ENCODE data around the gene ADAMTS9. TPM values are rescaled to one million over a fixed set of nuclear protein-coding genes. Genes with fewer than 3 reads are reported as not detected.
A peak's percentile ranks its signal among the peaks of the same experiment; 100 is the strongest.

The ADAMTS9 gene, protein sequence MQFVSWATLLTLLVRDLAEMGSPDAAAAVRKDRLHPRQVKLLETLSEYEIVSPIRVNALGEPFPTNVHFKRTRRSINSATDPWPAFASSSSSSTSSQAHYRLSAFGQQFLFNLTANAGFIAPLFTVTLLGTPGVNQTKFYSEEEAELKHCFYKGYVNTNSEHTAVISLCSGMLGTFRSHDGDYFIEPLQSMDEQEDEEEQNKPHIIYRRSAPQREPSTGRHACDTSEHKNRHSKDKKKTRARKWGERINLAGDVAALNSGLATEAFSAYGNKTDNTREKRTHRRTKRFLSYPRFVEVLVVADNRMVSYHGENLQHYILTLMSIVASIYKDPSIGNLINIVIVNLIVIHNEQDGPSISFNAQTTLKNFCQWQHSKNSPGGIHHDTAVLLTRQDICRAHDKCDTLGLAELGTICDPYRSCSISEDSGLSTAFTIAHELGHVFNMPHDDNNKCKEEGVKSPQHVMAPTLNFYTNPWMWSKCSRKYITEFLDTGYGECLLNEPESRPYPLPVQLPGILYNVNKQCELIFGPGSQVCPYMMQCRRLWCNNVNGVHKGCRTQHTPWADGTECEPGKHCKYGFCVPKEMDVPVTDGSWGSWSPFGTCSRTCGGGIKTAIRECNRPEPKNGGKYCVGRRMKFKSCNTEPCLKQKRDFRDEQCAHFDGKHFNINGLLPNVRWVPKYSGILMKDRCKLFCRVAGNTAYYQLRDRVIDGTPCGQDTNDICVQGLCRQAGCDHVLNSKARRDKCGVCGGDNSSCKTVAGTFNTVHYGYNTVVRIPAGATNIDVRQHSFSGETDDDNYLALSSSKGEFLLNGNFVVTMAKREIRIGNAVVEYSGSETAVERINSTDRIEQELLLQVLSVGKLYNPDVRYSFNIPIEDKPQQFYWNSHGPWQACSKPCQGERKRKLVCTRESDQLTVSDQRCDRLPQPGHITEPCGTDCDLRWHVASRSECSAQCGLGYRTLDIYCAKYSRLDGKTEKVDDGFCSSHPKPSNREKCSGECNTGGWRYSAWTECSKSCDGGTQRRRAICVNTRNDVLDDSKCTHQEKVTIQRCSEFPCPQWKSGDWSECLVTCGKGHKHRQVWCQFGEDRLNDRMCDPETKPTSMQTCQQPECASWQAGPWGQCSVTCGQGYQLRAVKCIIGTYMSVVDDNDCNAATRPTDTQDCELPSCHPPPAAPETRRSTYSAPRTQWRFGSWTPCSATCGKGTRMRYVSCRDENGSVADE (N-terminal part only)
- polyA plus RNA-seq (ENCODE audit: insufficient read length in 3 of 3) = 100 to 1,000 TPM; 138 to 151 (median 139) TPM

DNA sequence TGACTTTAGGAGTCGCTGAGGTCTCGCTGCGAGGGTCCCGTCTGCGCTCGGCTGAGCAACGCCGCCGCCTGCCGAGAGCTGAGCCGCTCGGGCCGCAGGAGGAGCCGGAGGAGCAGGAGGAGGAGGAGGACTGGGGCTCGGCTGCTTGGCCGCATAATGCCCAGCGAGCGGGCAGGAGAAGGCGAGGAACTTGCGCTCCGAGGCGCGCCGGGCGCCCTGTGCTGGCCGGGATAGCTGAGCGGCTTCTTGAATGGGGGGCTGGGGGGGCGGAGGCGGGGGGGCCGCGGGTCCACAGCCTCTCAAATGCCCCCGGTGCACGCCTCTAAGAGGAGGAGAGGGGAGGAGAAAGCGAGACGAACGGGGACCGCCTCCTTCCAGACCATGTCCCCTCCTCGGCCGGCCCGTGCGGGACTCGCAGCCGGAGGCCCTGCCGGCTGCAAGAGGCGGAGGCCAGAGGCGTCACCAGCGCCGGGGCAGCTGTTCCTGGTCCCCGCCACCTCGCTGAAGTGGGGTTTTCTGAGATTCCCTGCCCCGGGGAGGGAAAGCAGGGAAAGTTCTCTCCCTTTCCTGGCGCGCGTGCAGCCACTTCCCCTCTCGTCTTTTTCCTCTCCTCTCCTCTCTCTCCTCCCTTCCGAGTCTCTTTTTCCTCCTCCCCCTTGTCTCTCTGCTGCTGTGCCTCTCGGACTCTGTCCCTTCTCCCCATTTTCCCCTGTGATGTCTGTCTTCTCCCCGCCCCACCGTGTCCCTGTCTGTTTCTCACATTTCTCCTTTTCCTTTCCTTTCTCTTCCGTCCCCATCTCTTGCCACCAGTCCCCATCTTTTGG, at the start of gene ADAMTS9:
ADAMTS9 (minus strand) TSS at position 220 of the 824 bp plus-strand sequence. CDS start 343 bp downstream, outside the sequence.
- DNase-seq (ENCODE audit: low read depth in 3 of 3, low spot score in 2 of 3) = peak; percentile 60 to 76 (median 75)

DNA sequence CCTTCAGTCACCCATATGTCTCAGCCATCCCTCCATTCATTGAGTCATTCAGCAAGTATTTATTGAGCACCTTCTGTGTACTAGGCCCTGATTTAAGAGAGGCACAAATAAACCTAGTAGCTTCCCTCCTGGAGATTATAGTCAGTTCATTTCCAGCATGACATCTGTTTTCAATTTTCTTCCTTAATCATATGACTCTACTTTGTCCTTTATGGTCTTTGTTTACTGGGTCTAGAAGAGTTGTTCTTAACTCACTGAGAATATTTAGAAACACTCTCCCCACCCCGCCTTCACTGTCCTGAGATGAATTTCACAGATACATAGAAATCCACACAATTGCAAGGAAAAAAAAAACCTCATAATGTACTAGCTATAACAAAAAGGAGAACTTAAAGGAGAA, 44.8 kb upstream of the ADAMTS9 start:
- DNase-seq (ENCODE audit: low read depth in 3 of 3, low spot score in 2 of 3) = no peak

DNA sequence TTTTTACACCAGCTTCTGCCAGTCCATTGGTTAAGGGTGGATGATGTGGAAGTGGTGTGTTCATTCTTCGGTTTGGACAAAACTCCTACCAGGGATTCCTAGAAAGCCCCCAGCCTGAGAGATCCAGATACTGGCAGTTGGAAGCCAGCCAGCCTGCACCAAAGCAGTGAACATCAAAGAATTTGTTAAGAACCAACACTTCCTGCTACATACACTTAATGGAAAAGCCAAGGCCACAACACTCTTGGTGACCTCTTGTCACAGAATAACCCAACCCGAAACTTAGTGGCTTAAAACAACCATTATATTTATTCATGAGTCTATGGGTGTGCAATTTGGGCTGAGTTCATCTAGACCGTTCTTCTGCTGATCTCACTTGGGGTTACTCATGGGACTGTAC, 42.9 kb upstream of the ADAMTS9 start:
- no peak for DNase-seq (ENCODE audit: low read depth in 3 of 3, low spot score in 2 of 3)

DNA sequence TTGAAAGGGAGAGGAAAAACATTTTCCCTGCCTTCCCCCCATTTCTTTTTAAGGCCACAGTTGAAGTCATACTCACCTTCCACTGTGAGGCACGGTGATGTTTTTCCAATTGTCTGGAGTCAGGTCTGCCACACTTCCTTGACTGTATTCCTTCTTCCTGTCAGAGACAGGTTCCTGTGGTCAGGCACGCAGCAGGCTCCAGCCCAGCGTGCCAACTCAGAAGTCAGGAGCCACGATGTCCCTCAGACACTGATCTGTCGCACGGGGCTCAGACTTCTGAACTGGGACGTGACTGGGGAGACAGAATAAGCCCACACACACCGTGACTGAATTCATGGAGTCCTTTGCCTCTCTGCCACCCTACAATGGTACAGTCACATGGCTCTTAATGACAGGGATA, 41.2 kb upstream of the ADAMTS9 start:
- DNase-seq (ENCODE audit: low read depth in 3 of 3, low spot score in 2 of 3) = no peak

DNA sequence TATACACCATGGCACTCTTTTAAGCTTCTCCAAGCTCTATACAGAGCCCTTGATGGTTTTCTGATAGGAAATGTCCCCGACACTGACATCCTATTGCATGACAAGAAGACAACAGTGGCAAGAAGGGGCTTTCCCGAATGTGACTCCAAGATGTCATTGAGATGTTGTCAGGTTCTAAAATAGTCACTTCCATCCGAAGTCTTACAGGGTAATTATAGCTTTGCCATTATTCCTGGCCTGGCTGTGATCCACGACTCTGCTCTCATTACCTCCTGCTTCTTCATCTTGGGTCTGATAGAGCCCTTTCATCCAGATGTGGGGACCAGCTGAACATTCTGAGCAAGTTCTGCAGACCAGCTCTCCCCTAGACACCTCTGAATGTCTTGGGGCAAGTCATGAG, 40.6 kb upstream of the ADAMTS9 start:
- no peak for DNase-seq (ENCODE audit: low read depth in 3 of 3, low spot score in 2 of 3)

DNA sequence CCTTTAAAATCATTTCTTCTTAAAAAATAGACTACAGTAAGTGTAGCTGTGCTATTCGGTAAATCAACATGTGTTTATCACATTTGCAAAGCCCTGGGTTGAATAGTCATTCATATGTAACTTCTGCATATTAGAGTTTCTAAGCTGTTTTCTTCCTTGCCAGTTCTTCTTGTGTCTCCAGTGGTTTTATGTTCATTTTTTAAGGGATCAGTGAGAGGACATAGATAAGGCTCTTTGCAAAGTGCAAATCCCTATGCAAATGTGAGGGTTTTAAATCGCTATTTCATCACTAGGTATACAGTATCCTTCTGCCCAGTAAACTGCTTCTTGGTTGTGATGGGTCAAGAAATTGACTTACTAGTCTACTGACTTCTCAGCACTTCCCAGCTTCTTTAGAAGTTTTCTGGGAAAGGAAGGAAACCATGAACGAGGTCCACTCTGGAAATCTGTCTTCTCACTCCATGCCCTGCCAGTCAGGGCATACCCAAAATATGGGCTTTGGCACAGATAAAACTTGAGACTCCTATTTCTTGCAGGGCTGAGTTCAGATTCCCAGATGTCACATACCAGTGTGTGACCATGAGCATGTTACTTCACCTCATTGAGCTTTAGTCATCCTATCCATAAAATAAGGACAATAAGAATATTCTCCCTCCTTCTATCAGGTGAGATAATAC, 38.8 kb upstream of the ADAMTS9 start:
- no peak for DNase-seq (ENCODE audit: low read depth in 3 of 3, low spot score in 2 of 3)

DNA sequence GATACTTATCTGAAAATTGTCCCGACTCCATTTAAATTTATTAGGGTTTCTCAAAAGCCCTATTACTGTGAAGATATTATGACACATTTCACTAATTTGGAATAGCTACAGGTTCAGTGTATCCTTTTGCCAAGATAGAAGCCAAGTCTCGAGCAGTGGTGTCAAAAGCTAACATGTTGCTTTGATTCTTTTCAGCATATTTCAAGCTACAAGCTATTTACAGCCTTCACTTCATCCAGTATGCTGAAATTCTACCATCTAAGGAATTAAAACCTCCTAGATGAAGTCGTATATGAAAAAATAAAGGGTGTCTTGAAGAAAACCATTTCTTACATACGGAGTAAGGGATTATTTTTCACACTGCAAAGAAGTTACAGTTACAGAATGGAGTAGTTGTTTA, 31.2 kb upstream of the ADAMTS9 start:
- DNase-seq (ENCODE audit: low read depth in 3 of 3, low spot score in 2 of 3) = no peak

DNA sequence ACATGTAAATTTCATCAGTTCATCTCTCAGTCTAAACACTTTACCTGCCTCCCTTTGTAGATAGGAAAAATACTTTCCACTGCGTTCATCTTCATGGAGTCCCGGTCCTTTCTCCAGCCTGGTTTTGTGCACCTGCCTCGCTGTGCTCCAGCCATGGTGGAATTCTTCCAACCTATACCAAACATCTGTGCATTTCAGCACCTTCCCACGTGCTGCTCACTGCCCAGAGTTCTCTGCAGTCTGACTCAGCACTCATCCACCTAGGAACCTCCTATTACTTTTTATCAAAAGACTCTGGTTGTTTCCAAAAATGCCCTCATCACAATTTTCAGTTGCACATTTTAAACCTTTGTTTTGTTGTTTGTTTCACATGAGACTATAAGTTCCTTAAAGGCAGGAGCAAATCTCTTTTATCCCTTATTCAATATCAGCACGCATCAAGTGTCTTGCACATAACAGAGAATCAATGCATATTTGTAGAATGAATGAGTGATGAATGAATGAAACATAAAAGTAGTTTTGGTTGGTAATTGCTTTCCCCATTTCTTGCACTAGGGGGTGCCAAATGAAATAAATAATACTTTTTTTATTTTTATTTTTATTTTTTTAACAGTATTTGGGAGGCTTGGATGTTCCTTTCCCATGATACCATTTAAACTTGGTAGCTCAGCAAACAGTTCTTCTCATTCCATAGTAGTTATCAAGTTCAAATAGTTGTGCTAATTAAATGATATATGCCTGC, 30.2 kb upstream of the ADAMTS9 start:
- no peak for DNase-seq (ENCODE audit: low read depth in 3 of 3, low spot score in 2 of 3)

DNA sequence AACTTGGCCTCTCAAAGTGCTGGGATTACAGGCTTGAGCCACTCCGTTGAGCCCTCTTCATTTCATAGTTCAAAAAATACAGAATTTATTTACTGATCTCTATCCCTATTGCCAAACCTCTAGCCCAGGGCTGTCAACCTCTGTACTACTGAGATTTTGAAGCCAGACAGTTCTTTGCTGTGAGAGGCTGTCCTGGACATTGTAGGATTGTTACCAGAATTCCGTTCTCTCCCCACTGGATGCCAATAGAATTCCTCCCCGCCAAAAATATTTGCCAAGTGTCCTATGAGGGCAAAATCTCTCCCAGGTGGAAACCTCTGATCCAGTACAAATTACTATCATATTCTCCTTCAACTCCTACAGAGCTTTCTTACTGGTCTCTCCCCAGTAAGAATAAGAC, 29.6 kb upstream of the ADAMTS9 start:
- no peak for DNase-seq (ENCODE audit: low read depth in 3 of 3, low spot score in 2 of 3)

DNA sequence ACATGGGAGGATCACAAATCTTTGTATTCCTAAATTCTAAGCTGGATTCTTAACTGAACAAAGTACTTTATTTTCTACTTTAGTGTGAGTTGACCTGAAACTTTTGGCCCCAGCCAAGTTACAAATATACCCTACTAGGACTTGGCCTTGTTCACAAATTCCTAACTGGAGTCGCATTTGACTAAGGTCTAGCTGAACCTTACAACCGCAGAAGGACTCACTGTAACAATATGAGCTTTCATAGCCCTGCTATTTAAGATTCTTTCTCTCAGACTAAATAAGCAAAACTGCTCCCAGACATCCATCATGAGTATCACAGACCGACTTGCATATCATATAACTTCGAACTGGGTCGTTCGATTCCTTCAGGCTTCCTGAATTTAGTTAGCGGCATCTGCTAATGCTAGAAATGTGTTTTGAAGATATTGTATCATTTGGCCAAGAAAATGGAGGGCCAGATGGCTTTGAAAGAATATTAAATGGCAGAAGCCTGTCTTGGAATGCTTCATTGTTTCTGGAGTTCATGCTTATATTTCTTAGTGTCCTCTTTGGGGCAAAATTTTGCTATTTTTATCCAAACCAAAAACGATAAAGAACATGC, 28.4 kb upstream of the ADAMTS9 start:
- DNase-seq (ENCODE audit: low read depth in 3 of 3, low spot score in 2 of 3) = no peak

DNA sequence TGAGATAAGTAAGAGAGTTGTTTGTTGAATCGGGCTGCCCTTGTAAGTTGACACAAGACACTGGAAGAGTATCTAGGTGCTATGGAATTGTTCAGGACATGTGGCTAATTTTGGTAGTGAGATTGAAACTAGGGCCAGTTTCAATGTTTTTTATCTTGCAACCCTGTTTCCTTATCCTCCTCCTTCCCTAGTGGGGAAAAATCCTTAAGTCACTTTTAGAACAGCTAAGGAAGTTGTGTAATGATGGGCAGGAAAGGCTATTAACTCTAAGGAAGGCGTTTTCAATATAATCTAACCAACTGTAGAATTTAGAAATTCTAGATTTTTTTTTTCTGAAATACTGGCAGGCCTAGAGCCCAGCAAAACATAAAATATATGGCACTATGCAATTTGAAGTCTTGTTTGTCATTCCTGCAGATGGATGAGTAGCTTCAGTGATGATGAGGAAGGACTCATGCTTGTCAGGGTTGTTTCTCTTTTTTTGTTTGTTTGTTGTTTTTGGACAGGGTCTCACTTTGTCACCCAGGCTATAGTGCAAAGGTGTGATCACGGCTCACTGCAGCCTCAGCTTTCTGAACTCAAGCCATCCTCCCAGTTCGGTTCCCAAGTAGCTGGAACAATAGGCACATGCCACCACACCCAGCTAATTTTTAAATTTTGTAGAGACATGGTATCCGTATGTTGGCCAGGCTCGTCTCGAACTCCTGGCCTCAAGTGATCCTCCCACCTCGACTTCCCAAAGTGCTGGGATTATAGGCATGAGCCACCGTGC, 27.6 kb upstream of the ADAMTS9 start:
- no peak for DNase-seq (ENCODE audit: low read depth in 3 of 3, low spot score in 2 of 3)

DNA sequence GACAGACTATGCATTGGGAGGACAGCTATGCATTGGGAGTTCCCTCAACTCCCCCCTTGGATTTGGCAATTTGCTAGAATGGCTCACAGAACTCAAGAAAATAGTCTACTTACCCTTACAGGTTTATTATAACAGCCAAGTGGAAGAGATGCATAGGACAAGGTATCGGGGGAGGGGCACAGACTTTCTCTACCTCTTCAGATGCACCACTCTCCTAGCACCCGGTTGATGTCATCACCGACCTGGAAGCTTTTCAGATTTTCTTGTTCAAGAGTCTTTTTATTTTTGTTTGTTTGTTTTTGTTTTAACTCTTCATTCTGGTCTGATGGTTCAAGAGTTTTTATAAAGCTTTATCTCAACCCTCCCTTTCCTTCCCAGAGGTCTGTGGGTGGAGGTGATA, 20.7 kb upstream of the ADAMTS9 start:
- DNase-seq (ENCODE audit: low read depth in 3 of 3, low spot score in 2 of 3) = no peak

DNA sequence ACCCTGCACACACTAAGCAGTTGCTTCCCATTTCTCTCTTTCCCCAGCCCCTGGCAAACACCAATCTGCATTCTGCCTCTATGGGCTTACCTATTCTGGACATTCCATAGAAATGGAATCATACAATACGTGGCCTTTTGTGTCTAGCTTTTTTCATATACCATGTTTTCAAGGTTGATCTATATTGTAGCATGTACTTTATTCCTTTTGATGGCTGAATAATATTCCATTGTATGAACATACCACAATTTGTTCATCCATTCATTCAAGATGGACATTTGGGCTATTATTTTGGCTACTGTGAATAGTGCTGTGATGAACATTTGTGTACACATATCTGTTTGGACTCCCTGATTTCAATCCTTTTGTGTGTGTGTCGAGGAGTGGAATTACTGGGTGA, 18.1 kb upstream of the ADAMTS9 start:
- DNase-seq (ENCODE audit: low read depth in 3 of 3, low spot score in 2 of 3) = no peak

DNA sequence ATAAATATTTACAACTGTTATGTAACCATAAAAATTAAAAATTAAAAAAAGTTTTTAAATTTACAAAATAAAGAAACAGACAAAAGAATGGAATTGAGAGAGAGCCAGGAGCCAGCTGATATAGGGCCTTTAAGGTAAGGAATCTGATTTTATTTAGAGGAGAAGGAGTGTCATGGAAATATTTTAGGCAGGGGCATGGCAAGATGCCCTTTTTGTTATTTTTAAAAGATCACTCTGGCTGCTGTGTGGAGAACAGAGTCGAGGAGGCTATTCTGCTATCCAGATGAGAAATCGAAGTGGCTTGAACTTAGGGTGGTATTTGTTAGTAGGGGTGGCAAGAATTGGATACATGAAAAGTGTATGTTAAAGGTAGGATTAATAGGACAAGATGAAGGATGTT, 9.1 kb upstream of the ADAMTS9 start:
- DNase-seq (ENCODE audit: low read depth in 3 of 3, low spot score in 2 of 3) = no peak

DNA sequence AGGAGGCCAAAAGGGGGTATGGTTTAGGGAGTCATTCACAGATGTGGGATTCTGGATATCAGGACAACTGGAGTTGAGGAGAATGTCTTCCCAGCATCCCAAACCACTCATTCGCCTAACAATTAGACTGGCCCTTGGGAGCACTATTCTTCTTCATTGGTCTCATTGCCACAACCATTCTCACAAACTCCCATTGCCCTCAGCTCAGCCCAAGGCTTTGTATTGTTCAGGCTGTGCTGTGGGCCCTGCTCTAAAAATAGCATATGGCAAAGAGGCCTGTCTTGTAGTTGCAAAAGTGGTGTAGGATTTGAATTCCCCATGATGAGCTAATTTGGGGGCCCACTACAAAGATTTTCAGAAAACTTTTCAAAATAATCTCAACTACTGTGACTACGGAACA, 6.3 kb upstream of the ADAMTS9 start:
- DNase-seq (ENCODE audit: low read depth in 3 of 3, low spot score in 2 of 3) = no peak

DNA sequence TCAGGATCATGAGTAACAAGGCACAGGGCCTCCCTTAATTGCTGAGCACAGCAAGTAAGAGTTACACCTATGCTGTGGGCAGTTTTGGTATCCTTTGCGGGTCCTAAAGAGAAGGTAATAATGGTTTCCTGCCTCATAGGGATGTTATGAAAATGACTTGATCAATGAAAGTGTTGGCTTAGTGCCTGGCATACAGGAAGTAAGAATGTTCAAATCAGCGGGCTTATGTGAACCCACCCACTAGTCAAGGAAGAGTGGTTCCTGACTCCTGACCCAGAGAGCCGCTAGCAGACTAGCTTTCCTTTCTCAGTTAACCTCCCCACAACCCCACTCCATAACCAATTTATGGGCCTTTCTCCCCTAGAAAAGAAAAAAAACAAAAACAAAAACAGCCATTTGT, 5.2 kb upstream of the ADAMTS9 start:
- no peak for DNase-seq (ENCODE audit: low read depth in 3 of 3, low spot score in 2 of 3)

DNA sequence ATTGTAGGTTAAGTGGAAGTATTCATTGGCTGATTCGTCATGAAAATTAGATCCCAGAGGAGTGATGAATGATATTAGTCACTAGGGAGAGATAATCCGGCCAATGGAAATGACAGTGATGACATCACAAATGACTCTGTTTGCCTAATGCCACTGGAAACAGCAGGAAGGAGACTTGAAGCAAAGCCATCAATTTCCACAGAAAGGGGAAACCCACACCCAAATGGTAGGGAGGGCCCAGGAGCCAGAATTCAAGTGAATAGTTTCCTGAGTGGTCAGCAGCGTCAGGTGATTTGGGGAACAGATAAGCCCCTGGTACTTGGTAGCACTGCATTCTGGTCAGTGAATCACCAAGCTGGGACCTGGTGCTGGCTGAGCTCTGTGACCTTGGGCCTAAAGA, 3.3 kb upstream of the ADAMTS9 start:
- DNase-seq (ENCODE audit: low read depth in 3 of 3, low spot score in 2 of 3) = no peak
